BLaER1 treated with 17β-estradiol and CSF1 and Interleukin-3, amounts not matched to agents 10 nM and 100 nM (cell line): Measurements from ENCODE around the gene ITCH.
"Not testable (repeated sequence)": the region's sequence is repeated elsewhere in the genome, so short reads cannot be mapped to it uniquely, and the experiment has no call there.

ENCODE experiments used
- H3K27ac ChIP-seq, 11 experiments: shearing (Covaris generic); formaldehyde crosslinking; 2 replicates each; pipeline ENCODE4 v1.8.1; 2022
- H3K27me3 ChIP-seq, 11 experiments: shearing (Covaris generic); formaldehyde crosslinking; 2 replicates each; pipeline ENCODE4 v1.8.1; 2022
- H3K36me3 ChIP-seq, 11 experiments: shearing (Covaris generic); formaldehyde crosslinking; 2 replicates each; pipeline ENCODE4 v1.8.1; 2022
- H3K4me1 ChIP-seq, 10 experiments: shearing (Covaris generic); formaldehyde crosslinking; 2 replicates each; pipeline ENCODE4 v1.8.1; 2022
- H3K4me2 ChIP-seq, 11 experiments: shearing (Covaris generic); formaldehyde crosslinking; 2 replicates each; pipeline ENCODE4 v1.8.1; 2022
- H3K4me3 ChIP-seq, 10 experiments: shearing (Covaris generic); formaldehyde crosslinking; 2 replicates each; pipeline ENCODE4 v1.8.1; 2022
- H3K9ac ChIP-seq, 11 experiments: shearing (Covaris generic); formaldehyde crosslinking; 2 replicates each; pipeline ENCODE4 v1.8.1; 2022
- H3K9me3 ChIP-seq, 11 experiments: shearing (Covaris generic); formaldehyde crosslinking; replicated peaks in 1 of 11; 2 replicates each; pipeline ENCODE4 v1.8.1; 2022
- H4K20me1 ChIP-seq, 11 experiments: shearing (Covaris generic); formaldehyde crosslinking; 2 replicates each; pipeline ENCODE4 v1.8.1; 2022
- Cebpa-rat ChIP-seq, 11 experiments: shearing (Covaris generic); IDR thresholded peaks; 2 replicates each; pipeline ENCODE4 v1.8.1; 2022

The ITCH gene

DNA sequence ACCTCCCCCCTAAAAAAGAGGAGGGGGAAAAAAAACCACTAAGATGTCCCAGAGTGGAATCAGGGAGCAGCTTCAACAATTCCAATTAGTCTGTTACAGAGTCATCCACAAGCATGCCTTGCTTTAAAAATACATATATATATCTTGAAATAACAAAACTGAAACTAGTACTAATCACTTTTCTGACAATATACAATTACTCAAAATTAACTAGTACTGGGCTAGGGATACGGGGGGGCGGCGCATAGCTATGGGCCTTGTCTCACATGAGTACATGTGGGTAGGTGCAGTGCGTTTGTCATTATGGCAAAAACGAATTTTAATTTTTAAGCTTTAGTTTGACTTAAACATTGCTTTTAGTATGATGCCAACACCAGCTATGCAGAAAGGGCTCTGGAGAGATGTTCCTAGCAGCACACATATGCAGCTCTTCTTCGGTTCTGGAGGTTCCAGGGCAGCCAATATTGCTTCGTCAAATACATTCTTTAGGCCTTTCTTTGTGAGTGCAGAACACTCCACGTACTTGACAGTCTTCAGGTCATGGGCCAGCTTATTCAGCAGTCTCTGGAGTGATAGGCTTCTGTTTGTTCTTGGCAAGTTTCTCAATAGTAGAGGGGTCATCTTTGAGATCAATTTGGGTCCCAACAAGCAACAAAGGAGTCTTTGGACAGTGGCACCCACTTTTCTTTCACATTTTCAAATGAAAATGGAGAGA is 38.8 kb downstream of the ITCH start:
- Histone ChIP-seq H3K27me3 (no peaks in the 10 kb centered on the region), H3K36me3 (peaks cover 55 to 76% (median 67%) of the 10 kb centered on the region in 11 experiments), H3K4me1 (peaks cover 41 to 54% (median 45%) of the 10 kb centered on the region in 10 experiments), H3K4me2 (no peak overlapping the region), H3K4me3 (no peak overlapping the region), H3K27ac (no peak overlapping the region), H4K20me1 (peaks cover 50 to 100% (median 85%) of the 10 kb centered on the region in 11 experiments; a peak in 21 of 22 replicates), H3K9me3 (no peaks in the 10 kb centered on the region), H3K9ac (no peak overlapping the region)
- no peak for TF ChIP-seq Cebpa-rat (IDR thresholded peaks at IDR 0.05)

DNA sequence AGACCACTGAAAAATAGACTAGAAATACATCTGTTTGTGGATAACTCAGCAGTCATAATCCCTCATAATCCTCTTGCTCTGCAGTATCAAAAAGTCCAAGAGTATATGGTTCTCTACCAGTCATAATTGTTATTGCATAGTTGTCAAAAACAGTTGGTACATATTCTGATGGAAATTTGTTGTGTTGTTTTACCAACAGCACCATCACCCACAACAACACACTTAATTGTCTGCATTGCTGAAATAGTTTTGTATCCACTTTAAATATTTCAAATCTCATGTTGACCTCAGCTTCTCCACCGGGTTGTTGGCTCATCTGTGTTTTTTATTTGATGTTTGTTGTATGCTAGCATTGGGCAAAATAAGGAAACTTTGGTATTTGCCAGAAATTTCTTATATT is 39.4 kb downstream of the ITCH start:
- Histone ChIP-seq H3K9ac (no peak overlapping the region), H3K4me2 (no peak overlapping the region; a peak in 1 of 22 replicates), H3K36me3 (peaks cover 54 to 76% (median 66%) of the 10 kb centered on the region in 11 experiments), H3K4me3 (no peak overlapping the region), H4K20me1 (peaks cover 45 to 100% (median 85%) of the 10 kb centered on the region in 11 experiments; a peak in 21 of 22 replicates), H3K27ac (no peak overlapping the region), H3K9me3 (no peaks in the 10 kb centered on the region), H3K4me1 (peaks cover 41 to 54% (median 45%) of the 10 kb centered on the region in 10 experiments), H3K27me3 (no peaks in the 10 kb centered on the region)
- no peak for TF ChIP-seq Cebpa-rat (IDR thresholded peaks at IDR 0.05)

DNA sequence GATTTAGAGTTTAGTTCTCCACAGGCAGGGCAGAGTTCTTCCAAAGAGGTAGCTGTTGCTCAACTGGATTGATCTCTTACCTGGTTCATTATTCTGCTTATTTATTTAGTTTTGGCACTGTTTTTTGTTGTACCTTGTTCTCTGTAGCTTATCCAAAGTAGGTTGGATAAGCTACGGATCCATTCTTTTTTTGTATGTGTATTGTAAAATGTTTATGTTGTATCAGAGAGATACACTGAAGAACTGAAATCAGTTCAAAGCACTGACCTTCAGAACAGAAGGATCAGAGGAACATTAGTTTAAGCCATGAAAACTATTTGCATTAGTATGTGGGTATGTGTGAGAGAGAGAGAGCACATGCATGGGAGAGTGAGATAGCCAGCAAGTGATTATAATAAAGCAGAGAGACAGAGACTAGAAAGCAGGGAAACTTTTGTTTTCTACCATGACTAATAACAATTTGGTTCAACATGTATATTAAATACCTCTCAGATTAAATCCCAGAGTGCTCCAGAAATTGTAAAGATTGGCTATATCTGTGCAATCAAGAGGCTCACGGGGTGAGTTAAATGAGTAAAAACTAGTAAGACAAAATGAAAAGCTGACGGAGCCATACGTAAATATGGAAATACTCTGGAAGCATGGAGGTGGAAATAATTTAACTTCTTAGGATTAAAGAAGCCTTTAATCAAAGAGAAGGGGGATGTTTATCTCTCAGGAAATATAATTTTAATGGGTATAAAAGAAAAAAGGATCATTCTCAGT is 40.2 kb downstream of the ITCH start:
- H3K27ac ChIP-seq = peak overlapping the region in 7 of 11 experiments; percentile 26 to 79 (median 64); a peak in 11 of 22 replicates
- H3K9me3 ChIP-seq = no peaks in the 10 kb centered on the region
- no peak for TF ChIP-seq Cebpa-rat (IDR thresholded peaks at IDR 0.05)
- no peaks in the 10 kb centered on the region for H3K27me3 ChIP-seq
- peak overlapping the region in 10 of 11 experiments; percentile 0 to 86 (median 75); a peak in 16 of 22 replicates for H3K4me2 ChIP-seq
- H3K4me3 ChIP-seq = no peak overlapping the region
- peaks cover 50 to 100% (median 89%) of the 10 kb centered on the region in 11 experiments; a peak in 21 of 22 replicates for H4K20me1 ChIP-seq
- peaks cover 54 to 76% (median 66%) of the 10 kb centered on the region in 11 experiments for H3K36me3 ChIP-seq
- peak overlapping the region in 4 of 11 experiments; percentile 17 to 33 (median 26); a peak in 3 of 22 replicates for H3K9ac ChIP-seq
- H3K4me1 ChIP-seq = peaks cover 41 to 54% (median 45%) of the 10 kb centered on the region in 10 experiments

GRCh38 chr20:34403908-34404307 is 40.8 kb downstream of the ITCH start:
- no peak overlapping the region for H3K4me3 ChIP-seq

DNA sequence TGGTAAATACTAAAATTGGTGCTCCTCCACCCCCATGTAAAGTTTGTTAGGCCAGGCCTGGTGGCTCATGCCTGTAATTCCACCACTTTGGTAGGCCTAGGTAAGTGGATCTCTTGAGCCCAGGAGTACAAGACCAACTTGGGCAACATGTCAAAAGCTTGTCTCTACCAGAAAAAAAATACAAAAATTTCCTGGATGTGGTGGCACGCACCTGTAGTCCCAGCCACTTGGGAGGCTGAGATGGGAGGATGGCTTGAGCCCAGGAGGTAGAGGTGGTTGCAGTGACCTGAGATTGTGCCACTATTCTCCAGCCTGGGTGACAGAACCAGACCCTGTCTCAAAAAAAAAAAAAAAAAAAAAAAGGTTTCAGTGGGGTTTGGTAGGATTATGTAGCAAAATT is 41.7 kb downstream of the ITCH start:
- Histone ChIP-seq H3K9me3 (no peaks in the 10 kb centered on the region), H4K20me1 (peaks cover 40 to 100% (median 75%) of the 10 kb centered on the region in 11 experiments; a peak in 20 of 22 replicates), H3K27me3 (no peaks in the 10 kb centered on the region), H3K4me1 (peaks cover 36 to 45% (median 42%) of the 10 kb centered on the region in 10 experiments), H3K4me3 (0 out of 20 replicates have a peak overlapping the region, but pooled peaks of 1 of the 10 experiments have one; percentile 11), H3K27ac (peak overlapping the region in 8 of 11 experiments; percentile 45 to 79 (median 67); a peak in 16 of 22 replicates), H3K4me2 (peak overlapping the region; percentile 48 to 92 (median 78)), H3K36me3 (peaks cover 55 to 76% (median 66%) of the 10 kb centered on the region in 11 experiments), H3K9ac (peak overlapping the region in 6 of 11 experiments; percentile 38 to 59 (median 50); a peak in 7 of 22 replicates)
- TF ChIP-seq Cebpa-rat (IDR thresholded peaks at IDR 0.05) = no peak

More at GRCh38 chr20:34403908-34404307, 40.8 kb downstream of the ITCH start:
- H3K27me3 ChIP-seq = no peaks in the 10 kb centered on the region
- H3K36me3 ChIP-seq = peaks cover 54 to 76% (median 66%) of the 10 kb centered on the region in 11 experiments
- H3K4me2 ChIP-seq = peak overlapping the region; percentile 0 to 86 (median 75); a peak in 18 of 22 replicates
- no peak for TF ChIP-seq Cebpa-rat (IDR thresholded peaks at IDR 0.05)
- peaks cover 41 to 53% (median 45%) of the 10 kb centered on the region in 10 experiments for H3K4me1 ChIP-seq
- H3K9ac ChIP-seq = peak overlapping the region in 4 of 11 experiments; percentile 17 to 33 (median 26); a peak in 3 of 22 replicates
- H4K20me1 ChIP-seq = peaks cover 49 to 100% (median 84%) of the 10 kb centered on the region in 11 experiments; a peak in 20 of 22 replicates
- H3K27ac ChIP-seq = peak overlapping the region in 7 of 11 experiments; percentile 26 to 79 (median 64); a peak in 11 of 22 replicates
- no peaks in the 10 kb centered on the region for H3K9me3 ChIP-seq

- Histone ChIP-seq H4K20me1 (peaks cover 37 to 100% (median 70%) of the 10 kb centered on the region in 11 experiments; a peak in 20 of 22 replicates), H3K36me3 (peaks cover 55 to 76% (median 66%) of the 10 kb centered on the region in 11 experiments), H3K4me2 (peak overlapping the region; percentile 48 to 92 (median 78)), H3K4me3 (0 out of 20 replicates have a peak overlapping the region, but pooled peaks of 2 of the 10 experiments have one; percentile 7 to 11), H3K27ac (peak overlapping the region in 8 of 11 experiments; percentile 45 to 79 (median 67); a peak in 16 of 22 replicates), H3K9ac (peak overlapping the region in 9 of 11 experiments; percentile 35 to 68 (median 50); a peak in 13 of 22 replicates), H3K4me1 (peaks cover 35 to 45% (median 40%) of the 10 kb centered on the region in 10 experiments)
- H3K27me3 ChIP-seq, H3K9me3 ChIP-seq: not testable (repeated sequence)
- peak in 1 of 11 experiments; percentile 65; a peak in 1 of 22 replicates for TF ChIP-seq Cebpa-rat (IDR thresholded peaks at IDR 0.05)
These were observed 42.2 kb downstream of the ITCH start for GRCh38 chr20:34405247-34405651.

- not testable (repeated sequence) for H3K27me3 ChIP-seq, H3K9me3 ChIP-seq, H3K4me3 ChIP-seq
- peaks cover 30 to 100% (median 65%) of the 10 kb centered on the region in 11 experiments; a peak in 18 of 22 replicates for H4K20me1 ChIP-seq
- H3K36me3 ChIP-seq = peaks cover 56 to 76% (median 66%) of the 10 kb centered on the region in 11 experiments
- peak overlapping the region in 8 of 11 experiments; percentile 45 to 79 (median 67); a peak in 16 of 22 replicates for H3K27ac ChIP-seq
- H3K4me2 ChIP-seq = peak overlapping the region; percentile 48 to 92 (median 78); a peak in 21 of 22 replicates
- peaks cover 35 to 45% (median 40%) of the 10 kb centered on the region in 10 experiments for H3K4me1 ChIP-seq
- peak overlapping the region in 9 of 11 experiments; percentile 35 to 68 (median 50); a peak in 13 of 22 replicates for H3K9ac ChIP-seq
These were observed 42.9 kb downstream of the ITCH start for GRCh38 chr20:34405942-34406341.

DNA sequence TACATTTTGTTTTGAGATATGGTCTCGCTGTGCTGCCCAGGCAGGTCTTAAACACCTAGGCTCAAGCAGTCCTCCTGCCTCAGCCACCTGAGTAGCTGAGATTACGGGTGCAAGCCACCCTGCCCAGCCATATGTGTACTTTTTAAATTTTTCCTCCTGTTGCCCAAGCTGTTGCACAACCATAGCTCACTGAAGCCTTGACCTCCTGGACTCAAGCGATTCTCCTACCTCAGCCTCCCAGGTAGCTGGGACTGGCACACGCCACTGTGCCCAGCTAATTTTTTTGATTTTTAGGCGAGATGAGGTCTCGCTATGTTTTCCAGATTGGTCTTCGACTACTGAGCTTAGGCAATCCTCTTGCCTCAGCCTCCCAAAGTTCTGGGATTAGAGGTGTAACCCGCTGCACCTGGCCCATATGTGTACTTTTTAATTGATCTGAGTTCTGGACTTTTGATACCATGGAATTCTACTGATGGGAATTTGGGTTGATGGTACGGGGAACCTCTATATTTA is 44.9 kb downstream of the ITCH start:
- 0 out of 22 replicates have a peak, but pooled peaks of 1 of the 11 experiments have one; percentile 29 for TF ChIP-seq Cebpa-rat (IDR thresholded peaks at IDR 0.05)
- Histone ChIP-seq H3K9me3 (no peaks in the 10 kb centered on the region), H4K20me1 (peaks cover 15 to 95% (median 47%) of the 10 kb centered on the region in 11 experiments; a peak in 18 of 22 replicates), H3K4me1 (peaks cover 32 to 37% (median 33%) of the 10 kb centered on the region in 10 experiments), H3K27me3 (no peaks in the 10 kb centered on the region), H3K4me2 (no peak overlapping the region), H3K9ac (no peak overlapping the region), H3K4me3 (no peak overlapping the region), H3K36me3 (peaks cover 57 to 80% (median 68%) of the 10 kb centered on the region in 11 experiments), H3K27ac (peak overlapping the region in 1 of 11 experiments; percentile 4; a peak in 2 of 22 replicates)
